Measurements from ENCODE around the gene HDGFL1.

HDGFL1 gene

DNA sequence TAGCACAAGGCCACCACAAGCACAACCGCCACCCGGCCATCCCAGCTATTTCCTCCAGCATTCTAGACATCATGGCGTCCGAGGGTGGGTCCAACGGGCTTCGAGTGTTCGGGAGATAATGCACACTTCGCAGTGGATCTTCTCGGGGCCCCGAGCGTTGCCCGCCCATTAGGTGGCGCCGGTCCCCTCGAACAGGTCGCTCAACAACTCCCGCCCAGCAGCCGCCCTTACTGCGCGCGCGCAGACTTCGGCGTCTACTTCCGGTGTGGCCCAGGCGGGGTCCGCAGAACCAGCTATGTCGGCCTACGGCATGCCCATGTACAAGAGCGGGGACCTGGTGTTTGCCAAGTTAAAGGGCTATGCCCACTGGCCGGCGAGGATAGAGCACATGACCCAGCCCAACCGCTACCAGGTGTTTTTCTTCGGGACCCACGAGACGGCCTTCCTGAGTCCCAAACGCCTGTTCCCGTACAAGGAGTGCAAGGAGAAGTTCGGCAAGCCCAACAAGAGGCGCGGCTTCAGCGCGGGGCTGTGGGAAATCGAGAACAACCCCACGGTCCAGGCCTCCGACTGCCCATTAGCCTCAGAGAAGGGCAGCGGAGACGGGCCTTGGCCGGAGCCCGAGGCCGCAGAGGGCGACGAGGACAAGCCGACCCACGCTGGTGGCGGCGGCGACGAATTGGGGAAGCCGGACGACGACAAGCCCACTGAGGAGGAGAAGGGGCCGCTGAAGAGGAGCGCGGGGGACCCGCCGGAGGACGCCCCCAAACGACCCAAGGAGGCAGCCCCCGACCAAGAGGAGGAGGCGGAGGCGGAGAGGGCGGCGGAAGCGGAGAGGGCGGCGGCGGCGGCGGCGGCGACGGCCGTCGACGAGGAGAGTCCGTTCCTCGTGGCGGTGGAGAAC, at the start of gene HDGFL1:
HDGFL1 (plus strand) TSS at position 286 of the 904 bp plus-strand sequence; CDS start at position 296, 10 bp downstream.
- no peak for DNase-seq (ENCODE audit: low read depth in 2 of 2)

DNA sequence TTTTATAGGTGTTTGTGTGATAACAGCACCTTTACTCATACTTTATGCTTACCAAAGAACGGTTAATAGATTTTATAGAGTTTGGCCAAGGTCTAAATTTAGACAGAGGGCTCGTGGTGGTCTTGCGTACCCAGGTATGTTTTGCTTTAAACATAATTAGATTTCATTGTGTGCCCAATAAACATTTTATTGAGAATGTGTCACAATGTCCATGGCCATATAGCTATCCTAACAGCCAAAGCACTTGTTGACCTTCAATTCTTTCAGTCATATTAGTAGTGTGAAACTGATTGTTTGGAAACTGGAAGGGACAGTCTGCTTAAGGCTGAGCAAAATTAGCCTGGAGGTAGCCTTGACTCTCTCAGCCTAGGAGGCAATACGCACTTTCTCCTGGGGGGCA, 48.3 kb upstream of the HDGFL1 start:
- DNase-seq (ENCODE audit: low read depth in 2 of 2), result no peak

DNA sequence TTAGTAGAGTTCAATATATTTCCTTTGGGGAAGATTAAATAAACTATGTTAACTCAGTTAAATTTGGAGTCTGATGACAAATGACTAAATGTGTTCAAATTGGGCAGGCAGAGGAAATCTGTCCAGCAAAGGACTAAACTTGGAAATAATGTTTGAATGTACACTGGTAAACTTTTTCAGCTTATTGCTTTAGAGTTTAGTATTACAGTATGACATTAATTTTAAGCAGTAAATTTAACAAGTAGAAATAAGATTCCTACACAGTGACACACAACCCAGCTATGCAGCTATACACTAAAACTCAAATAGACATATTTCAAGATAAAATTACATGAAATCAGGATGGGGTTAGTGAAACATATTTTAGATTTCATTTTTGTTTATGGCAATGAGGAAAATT, 42.6 kb upstream of the HDGFL1 start:
- DNase-seq (ENCODE audit: low read depth in 2 of 2), result no peak

DNA sequence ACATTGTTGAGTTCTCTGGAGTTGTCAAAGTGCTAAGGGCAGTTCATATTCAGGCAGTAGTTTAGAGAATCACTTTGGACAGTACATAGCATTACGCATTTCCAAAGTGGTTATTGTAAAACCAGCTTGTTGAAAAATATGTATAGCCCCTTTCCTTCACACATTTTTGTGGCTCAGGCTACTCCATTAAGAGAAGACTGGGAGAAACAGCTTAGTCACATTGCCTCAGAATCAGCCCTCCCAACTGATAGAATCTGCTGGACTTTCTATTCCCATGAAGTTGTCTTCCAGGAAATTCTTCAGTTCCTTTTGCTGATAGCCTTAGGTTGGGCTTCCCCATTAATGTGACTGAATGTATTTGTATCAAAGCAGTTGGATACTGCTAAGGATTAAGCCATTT, 39.5 kb upstream of the HDGFL1 start:
- DNase-seq (ENCODE audit: low read depth in 2 of 2), result no peak

DNA sequence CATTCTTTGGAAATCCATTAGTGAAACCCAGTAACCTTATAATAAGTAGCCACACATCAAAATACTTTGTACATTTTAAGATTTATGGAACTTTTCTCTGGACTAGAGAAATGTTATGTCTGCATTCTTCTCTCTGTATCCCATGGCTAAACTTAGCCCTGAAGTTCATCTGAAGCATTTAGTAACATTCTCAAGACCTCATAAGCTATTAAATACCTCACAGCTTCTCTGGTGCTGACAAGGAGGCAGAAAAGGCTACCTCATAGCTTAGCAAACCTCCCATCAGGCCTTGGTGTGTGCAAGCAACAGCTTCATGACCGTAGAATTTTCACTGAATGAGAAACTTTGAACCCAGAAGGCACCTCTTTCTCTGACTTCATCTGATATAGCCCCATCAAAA, 38.9 kb upstream of the HDGFL1 start:
- DNase-seq (ENCODE audit: low read depth in 2 of 2), result no peak

DNA sequence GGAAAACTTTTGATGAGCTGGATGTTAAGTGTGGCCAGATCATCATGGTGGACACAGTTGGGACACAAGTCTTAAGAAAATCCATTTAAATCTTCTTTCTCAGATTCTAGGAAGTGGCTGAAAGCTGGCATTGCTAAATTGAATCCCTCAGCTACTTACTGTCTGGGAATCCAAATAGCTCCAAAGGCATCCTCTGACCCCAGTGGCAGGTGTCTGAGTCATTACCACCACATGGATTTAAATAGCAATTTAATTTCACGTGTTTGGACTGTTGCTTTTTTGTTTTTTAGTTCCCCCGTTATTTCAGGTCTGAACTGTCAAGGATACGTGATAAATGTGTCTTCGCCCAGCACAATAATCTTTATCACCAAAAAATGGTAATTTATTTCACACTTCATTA, 33.2 kb upstream of the HDGFL1 start:
- no peak for DNase-seq (ENCODE audit: low read depth in 2 of 2)

DNA sequence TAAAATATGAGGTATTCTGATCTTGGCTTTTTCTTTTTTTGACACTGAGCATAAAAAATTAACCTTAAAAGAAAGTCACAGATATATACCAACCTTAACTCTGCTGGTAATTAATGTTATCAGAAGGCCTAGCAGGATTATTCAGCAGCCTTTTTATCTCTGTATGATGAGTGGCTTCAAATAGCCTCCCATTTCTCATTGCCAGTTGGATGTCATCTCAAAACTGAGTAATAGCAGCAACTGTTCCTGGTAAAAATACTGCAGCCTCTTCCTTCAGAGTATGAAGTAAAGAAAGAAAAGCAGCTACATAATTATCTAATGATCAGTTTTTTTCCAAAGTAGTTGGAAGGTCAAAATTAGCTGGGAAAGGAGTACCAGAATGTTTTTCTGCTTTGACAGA, 24.9 kb upstream of the HDGFL1 start:
- no peak for DNase-seq (ENCODE audit: low read depth in 2 of 2)

DNA sequence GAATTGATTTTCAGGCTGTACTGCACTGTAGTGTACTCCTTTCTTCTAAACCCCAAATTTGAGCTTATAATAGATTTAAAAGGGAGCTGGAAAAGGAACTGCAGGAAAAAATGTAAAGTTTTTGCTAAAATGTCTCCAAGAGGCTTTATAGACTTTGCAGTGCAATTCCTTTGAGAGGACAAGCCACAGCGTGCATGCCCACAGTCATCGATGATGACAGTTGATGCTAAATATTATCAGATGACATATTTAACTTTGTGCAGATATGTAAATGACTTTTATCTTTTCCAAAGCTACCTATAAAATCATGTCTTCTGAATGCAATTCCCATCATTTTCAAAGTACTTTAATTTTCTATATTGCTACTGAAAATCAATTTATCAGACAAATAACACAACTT, 24.3 kb upstream of the HDGFL1 start:
- DNase-seq (ENCODE audit: low read depth in 2 of 2), result no peak

DNA sequence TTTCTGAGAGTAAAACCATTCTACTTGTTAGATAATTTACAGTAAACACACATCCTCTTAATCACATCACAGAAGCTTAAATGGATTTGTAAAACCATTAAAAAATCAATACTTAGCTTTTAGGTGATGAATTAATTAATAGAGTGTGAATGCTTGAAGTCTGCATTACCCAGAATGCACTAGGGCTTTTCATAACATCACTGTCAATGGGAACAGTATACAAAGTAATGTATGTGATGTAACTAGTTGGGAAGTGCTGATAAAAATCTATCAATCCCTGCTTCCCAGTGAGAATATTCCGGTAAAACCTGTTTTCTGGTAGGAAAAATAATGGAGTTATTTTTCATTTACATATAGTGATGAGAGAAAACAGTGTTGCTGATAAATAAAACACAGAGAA, 23.1 kb upstream of the HDGFL1 start:
- DNase-seq (ENCODE audit: low read depth in 2 of 2), result no peak

DNA sequence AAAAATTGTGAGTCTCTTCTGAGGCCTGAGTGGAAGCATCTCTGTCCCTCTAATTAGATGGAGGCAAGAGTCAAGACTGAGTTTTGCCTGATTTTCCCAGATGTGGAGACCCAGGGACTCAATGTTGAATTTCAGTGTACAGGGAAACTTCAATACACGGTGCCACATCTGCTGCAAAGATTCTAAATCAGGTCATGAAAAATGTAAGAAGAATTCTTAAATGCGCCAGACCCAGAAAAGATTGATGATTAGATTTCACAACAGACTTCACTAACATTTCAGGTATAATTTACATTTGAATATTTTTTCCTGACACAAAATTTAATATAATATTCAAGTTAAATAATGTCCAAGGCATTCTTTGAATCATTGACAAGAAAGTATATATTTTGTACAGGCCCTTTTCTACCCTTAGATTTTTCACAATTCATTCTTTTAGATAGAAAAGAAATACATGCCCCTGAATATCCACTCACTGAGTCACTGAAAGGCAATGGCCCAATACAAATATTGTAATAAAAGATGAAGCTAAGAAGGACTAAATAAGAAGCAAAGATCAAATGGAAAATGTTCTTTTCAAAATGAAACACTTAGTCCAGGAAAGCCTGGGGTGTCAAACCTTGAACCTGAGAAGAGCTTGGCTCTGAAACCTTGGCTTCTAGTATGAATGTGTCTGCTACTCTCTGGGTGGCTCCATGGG, 18.2 kb upstream of the HDGFL1 start:
- DNase-seq (ENCODE audit: low read depth in 2 of 2), result no peak

DNA sequence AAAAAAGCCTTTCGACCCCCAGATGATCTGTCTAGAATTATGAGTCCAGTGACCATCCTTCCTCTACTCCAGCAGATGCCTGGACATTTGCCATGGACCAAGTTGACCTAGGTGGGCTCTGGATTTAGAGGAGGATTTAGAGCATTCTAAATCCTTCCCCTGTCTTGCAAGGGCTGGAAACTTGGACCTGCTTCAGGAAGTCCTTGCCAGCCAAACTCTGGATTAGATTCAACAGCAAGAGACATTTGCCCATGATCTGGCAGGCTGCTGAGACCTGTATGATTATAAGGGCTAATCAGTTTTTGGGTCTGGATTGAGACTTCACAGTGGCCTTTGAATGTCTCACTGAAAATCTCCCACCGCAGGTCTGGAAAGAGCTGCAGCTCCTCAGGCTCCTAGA, 13.1 kb upstream of the HDGFL1 start:
- DNase-seq (ENCODE audit: low read depth in 2 of 2), result no peak

DNA sequence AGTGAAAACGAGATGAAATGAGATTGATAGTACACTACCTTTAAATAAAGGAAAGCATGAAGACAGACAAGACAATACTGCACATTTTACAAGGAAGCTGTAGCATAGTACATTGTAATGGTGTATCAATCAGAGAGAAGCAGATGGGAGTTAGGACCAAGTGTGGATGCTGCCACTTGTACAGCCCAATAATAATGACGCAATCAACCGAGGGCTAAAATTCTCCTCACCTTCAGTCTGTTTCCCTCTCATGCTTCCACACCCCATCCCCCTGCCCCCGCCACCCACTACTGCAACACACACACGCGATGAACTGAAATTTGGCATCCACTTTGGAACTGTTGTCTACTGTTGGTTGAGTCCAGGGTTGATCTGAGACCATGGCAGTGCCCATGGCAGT, 12.4 kb upstream of the HDGFL1 start:
- no peak for DNase-seq (ENCODE audit: low read depth in 2 of 2)

DNA sequence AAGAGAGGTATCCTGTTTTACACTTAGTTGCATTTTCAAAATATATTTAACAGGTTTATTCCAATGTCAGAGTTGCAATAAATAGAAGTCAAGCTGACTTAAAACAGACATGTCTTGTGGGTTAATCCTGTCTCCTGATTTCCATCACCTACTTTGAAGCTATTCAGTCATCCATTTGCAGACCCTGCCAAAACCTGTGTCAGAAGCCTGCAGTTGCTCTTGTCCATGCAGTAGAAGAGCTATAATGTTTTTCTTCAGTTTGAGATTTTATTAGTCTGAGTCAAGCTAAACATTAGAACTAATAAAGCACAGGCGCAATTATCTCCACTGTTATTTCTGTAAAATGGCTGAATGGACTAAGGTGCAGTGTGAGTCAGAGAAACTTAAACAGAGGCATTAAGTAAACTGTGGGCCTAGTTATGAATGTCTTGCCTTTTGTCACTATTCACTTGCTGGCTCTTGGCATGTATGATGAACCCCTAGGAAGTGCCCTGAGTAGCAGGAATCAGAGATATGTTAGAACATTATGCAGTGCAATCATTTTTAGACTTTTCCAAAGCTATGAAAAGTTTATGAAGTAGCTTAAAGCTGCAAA, 11.0 kb upstream of the HDGFL1 start:
- no peak for DNase-seq (ENCODE audit: low read depth in 2 of 2)

DNA sequence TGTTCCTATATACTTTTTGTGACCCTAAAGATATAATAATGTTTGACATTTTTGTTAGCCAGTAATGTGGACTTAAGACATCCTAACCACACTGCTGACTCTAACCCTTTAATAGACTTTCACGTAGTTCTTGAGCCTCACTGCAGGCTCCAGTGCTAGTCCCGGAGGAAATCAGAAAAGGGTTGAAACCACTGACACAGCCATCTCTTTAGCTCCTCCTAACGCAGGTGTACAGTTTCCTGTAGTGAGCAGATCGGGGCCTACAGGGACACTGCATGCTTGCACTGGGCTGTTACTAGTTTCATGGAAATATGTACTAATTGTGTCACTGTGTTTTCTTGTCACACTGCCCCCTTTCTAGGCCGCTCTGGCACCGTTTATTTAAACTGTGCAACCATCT, 512 bp upstream of the HDGFL1 start:
- DNase-seq (ENCODE audit: low read depth in 2 of 2), result no peak

DNA sequence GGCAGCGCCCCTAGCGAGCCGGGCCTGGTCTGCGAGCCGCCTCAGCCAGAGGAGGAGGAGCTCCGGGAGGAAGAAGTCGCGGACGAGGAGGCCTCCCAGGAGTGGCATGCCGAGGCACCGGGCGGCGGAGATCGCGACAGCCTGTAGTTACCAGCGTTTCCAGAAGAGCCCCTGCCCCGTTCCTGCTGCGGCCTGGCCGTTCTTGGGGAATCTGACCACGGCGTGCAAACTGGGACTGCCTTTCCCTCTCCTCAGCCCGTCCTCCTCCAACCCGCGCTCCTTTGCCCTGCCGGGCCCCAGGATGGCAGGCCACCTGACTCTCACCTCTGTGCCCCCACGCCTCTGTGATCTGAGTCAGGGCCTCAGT, 802 bp downstream of the HDGFL1 start:
- DNase-seq (ENCODE audit: low read depth in 2 of 2), result no peak

DNA sequence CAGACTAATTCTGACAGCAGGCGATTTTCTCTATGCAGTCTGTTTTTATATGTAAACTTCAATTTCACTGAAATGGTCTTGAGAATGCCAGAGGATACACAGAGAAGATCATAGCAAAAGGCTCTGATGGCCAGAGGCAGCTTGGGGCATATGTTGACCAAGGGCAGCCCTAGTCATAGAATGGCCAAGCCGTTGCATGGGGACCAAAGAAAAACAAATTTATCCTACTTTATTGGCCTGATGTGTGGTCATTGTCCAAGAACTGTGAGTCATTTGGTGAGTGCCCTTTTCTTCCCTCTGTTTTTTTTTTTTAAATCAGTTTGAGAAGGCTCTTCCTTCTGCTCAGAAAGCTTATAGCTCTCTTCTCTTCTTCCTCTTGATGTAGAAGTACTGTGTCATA, 5.8 kb downstream of the HDGFL1 start:
- DNase-seq (ENCODE audit: low read depth in 2 of 2), result no peak

DNA sequence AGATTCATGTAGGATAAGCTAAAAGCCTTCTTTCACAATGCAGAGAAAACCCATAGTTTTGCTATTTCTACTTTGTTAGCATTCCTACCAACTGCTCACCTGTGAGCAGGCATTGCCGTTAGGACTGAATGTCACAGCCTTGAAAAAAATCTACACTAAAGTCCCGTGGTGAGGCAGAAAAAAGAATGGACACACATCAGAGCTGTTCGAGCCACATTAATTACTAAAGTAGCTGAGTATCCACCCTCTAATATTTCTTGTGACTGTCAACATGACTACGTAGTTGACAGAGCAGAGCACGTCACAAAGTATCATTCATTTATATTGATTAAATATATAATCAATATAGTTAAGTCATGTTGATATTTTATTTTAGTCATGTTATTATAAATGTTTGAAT, 10.1 kb downstream of the HDGFL1 start:
- no peak for DNase-seq (ENCODE audit: low read depth in 2 of 2)

DNA sequence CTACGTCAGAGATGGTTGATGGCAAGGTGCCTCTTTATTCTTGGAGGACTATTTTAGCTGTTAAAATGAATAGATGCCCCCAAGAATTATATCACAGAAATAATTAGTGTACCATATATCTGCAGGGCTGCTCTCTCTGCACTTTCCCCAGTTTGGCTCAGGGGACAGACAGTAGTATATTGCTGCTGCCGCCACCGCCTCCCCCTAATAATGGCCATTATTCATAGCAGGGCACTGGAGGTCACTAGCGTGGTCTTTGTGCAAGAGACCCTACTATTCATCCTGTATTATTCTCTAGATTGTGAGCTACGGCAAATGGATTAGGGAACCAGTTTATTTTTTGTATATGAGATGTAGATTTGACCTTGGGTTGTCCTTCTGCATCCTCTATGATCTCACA, 11.0 kb downstream of the HDGFL1 start:
- no peak for DNase-seq (ENCODE audit: low read depth in 2 of 2)

DNA sequence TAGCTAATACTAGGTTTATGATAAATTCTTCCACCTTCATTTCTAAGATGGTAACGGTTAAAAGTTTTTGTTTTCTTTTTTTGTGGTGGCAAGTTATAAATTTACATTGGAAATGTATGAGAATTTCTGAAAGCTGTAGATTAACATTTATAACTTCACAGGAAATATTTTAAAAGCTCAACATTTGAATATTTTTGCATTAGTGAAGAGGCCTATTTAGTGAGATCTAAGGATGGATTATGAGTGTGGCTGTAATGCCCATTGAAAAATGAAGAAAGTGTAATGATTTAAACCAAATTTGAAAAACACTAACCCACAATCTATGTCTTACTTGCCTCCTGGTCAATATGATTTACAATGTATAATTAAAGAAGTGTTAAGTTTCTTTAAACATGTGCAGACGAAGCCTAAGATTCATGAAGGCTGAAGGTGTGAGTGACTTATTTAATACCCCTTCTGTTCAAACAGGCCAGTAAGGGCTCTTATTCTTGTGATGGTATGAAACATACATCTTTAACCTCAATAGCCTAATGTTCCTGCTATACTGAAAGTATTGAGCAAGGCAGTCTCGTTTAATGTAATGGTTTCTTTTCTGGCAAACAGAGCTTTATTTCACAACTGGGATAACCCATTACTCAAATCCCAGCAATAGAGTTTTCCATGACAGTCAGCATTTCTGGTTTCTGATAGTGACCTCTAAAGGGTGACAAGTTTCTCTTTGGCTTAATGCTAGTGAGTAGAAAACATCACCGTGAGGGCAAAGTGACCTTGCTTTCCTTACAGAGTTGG, 13.2 kb downstream of the HDGFL1 start:
- DNase-seq (ENCODE audit: low read depth in 2 of 2), result no peak

DNA sequence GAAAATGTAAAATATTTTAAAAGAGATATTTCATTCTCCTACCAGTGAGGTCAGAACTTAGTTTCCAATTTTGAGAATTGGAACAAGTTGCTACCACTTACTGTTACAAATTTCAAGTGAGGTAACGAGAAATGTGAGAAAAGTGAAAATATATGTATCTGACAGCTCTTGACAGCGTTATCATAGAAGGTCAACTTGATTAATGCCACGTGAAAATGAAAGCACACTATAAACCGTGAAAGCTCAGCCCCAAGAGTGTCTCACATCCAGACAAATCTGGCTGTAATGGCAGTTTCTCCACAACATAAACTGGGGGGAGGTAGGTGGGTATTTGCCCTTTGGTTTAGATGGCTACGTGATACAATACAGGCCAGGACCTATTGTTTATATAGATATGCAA, 13.9 kb downstream of the HDGFL1 start:
- DNase-seq (ENCODE audit: low read depth in 2 of 2), result no peak

DNA sequence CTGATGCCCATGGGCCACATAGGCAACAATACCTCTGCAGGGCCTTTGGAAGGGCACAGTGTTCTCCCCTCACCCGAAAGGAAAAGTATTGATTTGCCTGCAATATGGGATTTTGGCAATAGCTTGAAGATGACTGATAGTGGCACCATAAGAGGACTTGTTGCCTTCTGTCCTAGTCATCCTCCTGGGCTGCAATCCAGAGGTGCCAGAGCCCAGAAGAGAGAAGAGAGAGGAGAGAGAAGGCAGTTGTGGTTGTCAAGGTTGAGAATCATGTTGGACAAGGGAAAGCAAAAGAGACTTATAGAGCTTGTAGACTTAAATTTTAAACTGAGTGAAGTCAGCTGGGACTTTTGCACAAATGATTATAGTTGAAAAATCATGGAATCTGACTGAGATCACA, 14.6 kb downstream of the HDGFL1 start:
- DNase-seq (ENCODE audit: low read depth in 2 of 2), result no peak

DNA sequence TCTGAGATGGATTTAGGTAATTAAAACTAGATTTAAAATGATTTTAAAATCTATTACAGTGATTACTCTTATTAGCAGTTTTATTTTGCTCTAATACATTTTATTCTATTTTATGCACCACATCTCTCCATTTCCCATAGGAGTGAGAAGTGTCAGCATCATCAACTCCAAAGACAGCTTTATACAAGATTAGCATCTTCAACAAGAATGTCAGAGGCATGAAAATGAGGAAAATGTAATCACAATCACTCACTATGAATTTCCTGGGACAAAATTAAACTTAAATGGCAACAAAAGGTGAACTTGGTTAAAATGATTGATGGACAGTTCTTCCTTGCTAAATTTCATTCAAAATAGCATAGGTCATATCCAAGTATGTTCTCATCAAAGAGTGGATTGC, 19.8 kb downstream of the HDGFL1 start:
- DNase-seq (ENCODE audit: low read depth in 2 of 2), result no peak

Data from stimulated activated CD4-positive, alpha-beta T cell treated with anti-CD3 and anti-CD28 coated beads, Interleukin-1b, Interleukin-23, amount 100 ng/mL, for 4 hours (primary cell).